Measurements from ENCODE around the gene LHX1.

LHX1 gene

GRCh38 chr17:36939052-36939801 is 2.0 kb downstream of the LHX1 start:
- DNase-seq (ENCODE audit: low read depth) = no peak

- DNase-seq (ENCODE audit: low read depth) = no peak
These were observed 2.6 kb downstream of the LHX1 start for GRCh38 chr17:36939802-36940312.

- DNase-seq (ENCODE audit: low read depth) = no peak
These were observed 3.3 kb downstream of the LHX1 start for GRCh38 chr17:36940313-36941264.

- DNase-seq (ENCODE audit: low read depth) = no peak
These were observed 4.2 kb downstream of the LHX1 start for GRCh38 chr17:36941265-36942010.

GRCh38 chr17:36942019-36942599 is 4.8 kb downstream of the LHX1 start:
- no peak for DNase-seq (ENCODE audit: low read depth)

- DNase-seq (ENCODE audit: low read depth) = no peak
These were observed 5.4 kb downstream of the LHX1 start for GRCh38 chr17:36942631-36943125.

GRCh38 chr17:36943250-36944191 is 6.2 kb downstream of the LHX1 start:
- DNase-seq (ENCODE audit: low read depth) = no peak

GRCh38 chr17:36944553-36944952 is 7.3 kb downstream of the LHX1 start:
- no peak for DNase-seq (ENCODE audit: low read depth)

- DNase-seq (ENCODE audit: low read depth) = no peak
These were observed 7.9 kb downstream of the LHX1 start for GRCh38 chr17:36945140-36945539.

- DNase-seq (ENCODE audit: low read depth) = no peak
These were observed 8.9 kb downstream of the LHX1 start for GRCh38 chr17:36945959-36946725.

- no peak for DNase-seq (ENCODE audit: low read depth)
These were observed 9.4 kb downstream of the LHX1 start for GRCh38 chr17:36946726-36947091.

- DNase-seq (ENCODE audit: low read depth) = no peak
These were observed 10.8 kb downstream of the LHX1 start for GRCh38 chr17:36947922-36948716.

- peak; percentile 89 for DNase-seq (ENCODE audit: low read depth)
These were observed 11.6 kb downstream of the LHX1 start, which contains the start of gene AATF for GRCh38 chr17:36948717-36949460. Gene AATF (plus strand): TSS chr17:36948954. CDS start chr17:36949126, 172 bp downstream.

GRCh38 chr17:36949461-36949927 is 12.2 kb downstream of the LHX1 start:
- DNase-seq (ENCODE audit: low read depth) = no peak

- DNase-seq (ENCODE audit: low read depth) = no peak
These were observed 12.8 kb downstream of the LHX1 start for GRCh38 chr17:36950027-36950426.

- no peak for DNase-seq (ENCODE audit: low read depth)
These were observed 14.0 kb downstream of the LHX1 start for GRCh38 chr17:36951084-36951789.

GRCh38 chr17:36971508-36971907 is 34.2 kb downstream of the LHX1 start:
- no peak for DNase-seq (ENCODE audit: low read depth)
